H1 (cell line): Measurements from ENCODE around the gene PGAM1. TPM values are rescaled to one million over a fixed set of nuclear protein-coding genes. Genes with fewer than 3 reads are reported as not detected.

ENCODE experiments used
- CTCF ChIA-PET: fragments of 300-600 bp; sonication (Branson Sonifier 250); formaldehyde crosslinking; loops from one replicate; lab custom pipeline; 2021; ENCODE audit not compliant: partially characterized antibody; lab: Charles Lee
- POLR2A ChIA-PET: fragments of 300-600 bp; sonication (Branson Sonifier 250); formaldehyde crosslinking; loops from one replicate; lab custom pipeline; 2021; ENCODE audit warnings: inconsistent platforms; ENCODE audit not compliant: partially characterized antibody; lab: Charles Lee
- DNase-seq, 2 experiments: peaks; one replicate each; pipeline versions ENCODE4 v3.0.0 to v3.0.0-alpha.2; 2010 to 2022; ENCODE audit warnings: low spot score in 2 of 2, low read depth in 1 of 2, mixed read lengths in 1 of 2
- FAIRE-seq: peaks from 2 replicates; lab custom pipeline; 2011; peaks lifted over from hg19 to GRCh38; lab: Jason Lieb, UNC
- H2AFZ ChIP-seq: 2 replicates; pipeline ENCODE4 v1.8.1; 2012; ENCODE audit warnings: low read length, inconsistent platforms
- H2AK5ac ChIP-seq: 2 replicates; pipeline ENCODE4 v1.6.1; 2013; ENCODE audit warnings: low read depth, low read length
- H2BK120ac ChIP-seq: replicated peaks from 2 replicates; pipeline ENCODE3; 2013; ENCODE audit warnings: low read depth, low read length, inconsistent platforms
- H2BK12ac ChIP-seq: 2 replicates; pipeline ENCODE4 v1.6.1; 2013; ENCODE audit warnings: low read depth, low read length
- H2BK15ac ChIP-seq: 2 replicates; pipeline ENCODE4 v1.6.1; 2013; ENCODE audit warnings: low read length
- H2BK20ac ChIP-seq: 2 replicates; pipeline ENCODE4 v1.6.1; 2013; ENCODE audit warnings: low read length
- H2BK5ac ChIP-seq: 2 replicates; pipeline ENCODE4 v1.6.1; 2013; ENCODE audit warnings: low read depth, low read length
- H3K14ac ChIP-seq: 2 replicates; pipeline ENCODE4 v1.6.1; 2013; ENCODE audit warnings: inconsistent platforms; ENCODE audit not compliant: insufficient read length
- H3K18ac ChIP-seq: 2 replicates; pipeline ENCODE4 v1.6.1; 2013; ENCODE audit warnings: low read length; ENCODE audit errors: extremely low read depth
- H3K23ac ChIP-seq: 2 replicates; pipeline ENCODE4 v1.6.1; 2013; ENCODE audit warnings: inconsistent platforms; ENCODE audit not compliant: insufficient read length
- H3K23me2 ChIP-seq: 2 replicates; pipeline ENCODE4 v1.6.1; 2013; ENCODE audit warnings: low read depth, low read length
- H3K27ac ChIP-seq: 2 replicates; pipeline ENCODE4 v1.6.1; 2011; ENCODE audit warnings: low read depth, low read length, inconsistent platforms
- H3K27me3 ChIP-seq, 4 experiments: replicated peaks in 1 of 4; 1 replicate in 1 of 4; 2 replicates in 3 of 4; pipeline versions ENCODE4 v1.6.1 to v1.8.1; 2011 to 2013; ENCODE audit warnings: low read length in 3 of 4, mild to moderate bottlenecking in 3 of 4, inconsistent platforms in 2 of 4, mixed read lengths in 2 of 4, moderate library complexity in 1 of 4; ENCODE audit not compliant: control insufficient read depth in 3 of 4, insufficient read depth in 3 of 4; ENCODE audit errors: extremely low read depth in 1 of 4
- H3K36me3 ChIP-seq, 4 experiments: 2 replicates each; pipeline versions ENCODE4 v1.6.1 to v1.8.1; 2011 to 2013; ENCODE audit warnings: mild to moderate bottlenecking in 4 of 4, low read length in 3 of 4, moderate library complexity in 2 of 4, control low read depth in 1 of 4, inconsistent platforms in 1 of 4; ENCODE audit not compliant: insufficient read depth in 4 of 4, control insufficient read depth in 2 of 4
- H3K4ac ChIP-seq: replicated peaks from 2 replicates; pipeline ENCODE3; 2013; ENCODE audit warnings: low read length, low read depth, mixed read lengths, inconsistent platforms; ENCODE audit not compliant: insufficient read length
- H3K4me1 ChIP-seq, 4 experiments: replicated peaks in 1 of 4; 1 replicate in 1 of 4; 2 replicates in 3 of 4; pipeline versions ENCODE4 v1.6.1 to v1.8.1; 2011 to 2013; ENCODE audit warnings: low read length in 3 of 4, inconsistent platforms in 2 of 4, mixed read lengths in 1 of 4; ENCODE audit not compliant: insufficient read depth in 4 of 4, control insufficient read depth in 3 of 4
- H3K4me2 ChIP-seq, 2 experiments: 2 replicates each; pipeline versions ENCODE4 v1.6.1 to v1.8.1; 2011 to 2013; ENCODE audit warnings: low read depth in 2 of 2, low read length in 2 of 2, control low read depth in 1 of 2, inconsistent platforms in 1 of 2, mild to moderate bottlenecking in 1 of 2; ENCODE audit not compliant: insufficient read depth in 1 of 2
- H3K4me3 ChIP-seq, 4 experiments: fragments of 200-600, 300-600 bp in 1 of 4; sonication (generic), shearing (Covaris generic), sonication (Bioruptor Twin) in 1 of 4; 2 replicates each; pipeline versions ENCODE4 v1.5.1 to v1.8.1; 2011 to 2016; ENCODE audit warnings: low read length in 4 of 4, low read depth in 3 of 4, control low read depth in 2 of 4, inconsistent platforms in 2 of 4, mild to moderate bottlenecking in 2 of 4, mixed read lengths in 1 of 4, moderate library complexity in 1 of 4; ENCODE audit not compliant: insufficient read depth in 2 of 4; ENCODE audit errors: extremely low read depth in 1 of 4
- H3K56ac ChIP-seq: replicated peaks from 2 replicates; pipeline ENCODE3; 2013; ENCODE audit warnings: low read depth, mild to moderate bottlenecking, mixed read lengths, low read length, inconsistent platforms; ENCODE audit not compliant: insufficient read length
- H3K79me1 ChIP-seq: 2 replicates; pipeline ENCODE4 v1.6.1; 2013; ENCODE audit warnings: low read depth, low read length, control low read depth
- H3K79me2 ChIP-seq, 2 experiments: 2 replicates each; pipeline versions ENCODE4 v1.6.1 to v1.8.1; 2012 to 2013; ENCODE audit warnings: low read length in 2 of 2, mild to moderate bottlenecking in 2 of 2, inconsistent platforms in 1 of 2; ENCODE audit not compliant: insufficient read depth in 2 of 2, control insufficient read depth in 1 of 2
- H3K9ac ChIP-seq, 4 experiments: replicated peaks in 1 of 4; 1 replicate in 1 of 4; 2 replicates in 3 of 4; pipeline versions ENCODE4 v1.6.1 to v1.8.1; 2011 to 2013; ENCODE audit warnings: low read depth in 3 of 4, low read length in 3 of 4, control low read depth in 2 of 4, mild to moderate bottlenecking in 2 of 4, moderate library complexity in 2 of 4, inconsistent platforms in 1 of 4; ENCODE audit errors: extremely low read depth in 1 of 4
- H3K9me3 ChIP-seq, 2 experiments: 2 replicates each; pipeline versions ENCODE4 v1.6.1 to v1.8.1; 2012 to 2013; ENCODE audit warnings: mild to moderate bottlenecking in 2 of 2, moderate library complexity in 2 of 2, control low read depth in 1 of 2, inconsistent platforms in 1 of 2, low read depth in 1 of 2, low read length in 1 of 2, mixed read lengths in 1 of 2; ENCODE audit not compliant: insufficient read depth in 2 of 2
- H4K20me1 ChIP-seq, 2 experiments: replicated peaks in 1 of 2; 2 replicates each; pipeline versions ENCODE3 to v1.8.1; 2011 to 2013; ENCODE audit warnings: inconsistent platforms in 2 of 2, low read length in 2 of 2, mild to moderate bottlenecking in 1 of 2; ENCODE audit not compliant: insufficient read depth in 2 of 2, control insufficient read depth in 1 of 2
- H4K5ac ChIP-seq: 2 replicates; pipeline ENCODE4 v1.6.1; 2013; ENCODE audit warnings: low read length, low read depth, mixed read lengths, inconsistent platforms; ENCODE audit not compliant: insufficient read length
- H4K8ac ChIP-seq: 2 replicates; pipeline ENCODE4 v1.8.0; 2013; ENCODE audit warnings: mild to moderate bottlenecking, moderate library complexity, low read length, inconsistent platforms; ENCODE audit not compliant: insufficient read depth; ENCODE audit errors: extremely low read depth
- H4K91ac ChIP-seq: replicated peaks from 2 replicates; pipeline ENCODE3; 2013; ENCODE audit warnings: low read length, mixed read lengths, inconsistent platforms; ENCODE audit not compliant: insufficient read length
- KDM5A ChIP-seq: fragments of 200-600 bp; IDR thresholded peaks from 2 replicates; pipeline ENCODE4 v1.7.1; 2012; ENCODE audit warnings: mild to moderate bottlenecking, low read length, inconsistent platforms, mixed read lengths
- USF2 ChIP-seq: IDR thresholded peaks from 2 replicates; pipeline ENCODE4 v1.6.1; 2011; ENCODE audit warnings: low read length, improper control_type of control experiment
- WGBS, 2 experiments: shearing (Covaris generic) in 1 of 2; methylation state at CpG; one replicate each; pipeline versions ENCODE4 v1.1.6 to v1.1.7; 2013 to 2015; ENCODE audit warnings: low lambda C conversion rate in 2 of 2, mixed read lengths in 2 of 2, inconsistent platforms in 1 of 2, low coverage in 1 of 2, missing lambda C conversion rate in 1 of 2; ENCODE audit not compliant: insufficient replicate concordance in 2 of 2, insufficient coverage in 1 of 2, insufficient read length in 1 of 2; ENCODE audit errors: extremely low coverage in 1 of 2, missing lambda C conversion rate in 1 of 2; 5-methylcytosine and 5-hydroxymethylcytosine counted together
- polyA plus RNA-seq, 7 experiments: library from polyadenylated mRNA; depleted of rRNA in 3 of 7; stranded (reverse) in 5 of 7; unstranded in 2 of 7; fragments of >200 nt in 5 of 7; fragments of 200-250 nt in 2 of 7; gene quantifications; 1 replicate in 5 of 7; 2 replicates in 1 of 7; 4 replicates in 1 of 7; pipeline versions ENCODE4 v1.2.1 to v1.2.3, GENCODE V29; 2011 to 2013; ENCODE audit warnings: missing spikeins in 2 of 7, mixed read lengths in 2 of 7
- total RNA-seq: library from RNA; stranded (reverse); fragmentation: NEBNext Ultra II Directional; extraction: Animal tissue kit (Norgen Biotek cat#: 25700); gene quantifications from 2 replicates; pipeline ENCODE4 v1.2.1, GENCODE V29; 2021

The PGAM1 gene
- total and polyA plus RNA-seq, 2 of the 8 experiments (the other 6 are each of a cell fraction or from before 2014, with no cell fraction given), result 791 to 799 TPM

DNA sequence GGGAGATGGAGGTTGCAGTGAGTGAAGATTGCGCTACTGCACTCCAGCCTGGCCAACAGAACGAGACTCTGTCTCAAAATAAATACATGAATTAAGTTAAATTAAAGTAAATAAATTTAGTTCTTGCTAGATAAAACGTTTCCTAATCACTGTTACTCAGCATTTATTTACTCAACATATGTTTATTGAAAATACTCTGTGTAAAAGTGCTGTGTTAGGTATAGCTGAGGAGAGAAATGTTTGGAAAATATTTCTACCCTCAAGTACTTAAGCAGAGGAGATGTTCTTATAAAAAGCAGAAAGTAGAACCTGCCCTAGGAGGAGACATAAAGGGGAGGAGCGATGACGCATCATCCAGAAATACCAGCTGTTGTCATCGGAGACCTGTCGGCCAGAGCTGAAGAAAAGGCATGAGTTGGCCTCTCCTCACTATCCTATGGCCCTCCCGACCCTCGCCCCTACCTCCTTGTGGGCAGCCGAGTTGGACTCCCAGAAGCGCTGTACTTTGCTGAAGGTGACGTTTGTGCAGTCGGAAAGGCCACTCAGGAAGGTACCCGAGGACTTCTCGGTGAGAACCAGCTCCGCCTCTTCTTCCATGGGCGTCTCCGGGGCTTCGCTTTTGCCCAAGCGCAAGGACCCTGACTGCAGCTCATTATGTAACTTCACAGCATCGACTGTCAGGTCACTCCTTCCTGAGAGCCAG lies 26.0 kb upstream of the PGAM1 start:
- Histone ChIP-seq H2BK15ac (no peak overlapping the region), H3K36me3 (peaks cover 0 to 33% (median 7%) of the 10 kb centered on the region in 4 experiments; a peak in 4 of 8 replicates), H2BK20ac (no peak overlapping the region), H2BK120ac (no peak overlapping the region), H3K56ac (no peak overlapping the region), H3K4ac (no peak overlapping the region), H3K23ac (no peak overlapping the region), H3K9ac (peak overlapping the region in 3 of 4 experiments; percentile 35 to 85 (median 68); a peak in 4 of 7 replicates), H2AFZ (no peak overlapping the region), H2BK5ac (no peak overlapping the region), H3K79me2 (peaks cover 0 to 12% of the 10 kb centered on the region in 2 experiments; a peak in 2 of 4 replicates), H3K9me3 (no peaks in the 10 kb centered on the region), H3K27me3 (no peaks in the 10 kb centered on the region), H4K20me1 (peaks cover 0 to 9% of the 10 kb centered on the region in 2 experiments), H3K27ac (no peak overlapping the region), H4K8ac (no peak overlapping the region), H2BK12ac (no peak overlapping the region), H4K91ac (no peak overlapping the region), H3K4me3 (peak overlapping the region; percentile 87 to 98 (median 88)), H2AK5ac (no peak overlapping the region), H3K79me1 (peaks cover 4% of the 10 kb centered on the region; the same call in 1 of the 2 replicates), H4K5ac (no peak overlapping the region), H3K14ac (no peak overlapping the region), H3K18ac (no peak overlapping the region), H3K4me1 (peaks cover 0 to 7% (median 5%) of the 10 kb centered on the region in 4 experiments; a peak in 4 of 7 replicates), H3K4me2 (peak overlapping the region; percentile 81 to 83), H3K23me2 (peaks cover 5% of the 10 kb centered on the region; the same call in 1 of the 2 replicates)
- DNase-seq, result no peak
- POLR2A ChIA-PET, result interaction anchor here (0.6 to 4.6 kb wide), 16 partner anchors 9 to 181 kb away, joined by 3 to 31 read pairs (median 4); partner anchors contain the start of genes PGAM1 and UBTD1
- WGBS, 2 experiments, result 81% methylated on average over 21 of the region's 21 CpGs; no CpG with 5 or more reads in 1 of the 2 experiments
- no peak for TF ChIP-seq KDM5A
- TF ChIP-seq USF2, result no peak
- FAIRE-seq, result no peak
- CTCF ChIA-PET, result interaction anchor here (0.6 to 3.2 kb wide), 10 partner anchors 9 to 212 kb away, joined by 3 to 9 read pairs (median 4); no protein-coding TSS in a partner anchor
